Jurkat, Clone E6-1 (cell line): ENCODE measurements around the gene TOR4A. TPM values are rescaled to one million over a fixed set of nuclear protein-coding genes. Genes with fewer than 3 reads are reported as not detected.
A peak's percentile ranks its signal among the peaks of the same experiment; 100 is the strongest.

Source experiments
- DNase-seq: peaks from one replicate; pipeline ENCODE4 v3.0.0-alpha.2; 2011; ENCODE audit warnings: low read depth, low spot score
- H3K4me3 ChIP-seq: 2 replicates; pipeline ENCODE4 v1.5.1; 2011; ENCODE audit warnings: mild to moderate bottlenecking, low read length, control low read depth, moderate library complexity
- polyA plus RNA-seq: library from polyadenylated mRNA; unstranded; fragments of >200 nt; gene quantifications from one replicate; pipeline ENCODE4 v1.2.1, GENCODE V29; 2012; ENCODE audit warnings: missing spikeins; ENCODE audit not compliant: insufficient read length, insufficient read depth

The TOR4A gene
- not detected for polyA plus RNA-seq

DNA sequence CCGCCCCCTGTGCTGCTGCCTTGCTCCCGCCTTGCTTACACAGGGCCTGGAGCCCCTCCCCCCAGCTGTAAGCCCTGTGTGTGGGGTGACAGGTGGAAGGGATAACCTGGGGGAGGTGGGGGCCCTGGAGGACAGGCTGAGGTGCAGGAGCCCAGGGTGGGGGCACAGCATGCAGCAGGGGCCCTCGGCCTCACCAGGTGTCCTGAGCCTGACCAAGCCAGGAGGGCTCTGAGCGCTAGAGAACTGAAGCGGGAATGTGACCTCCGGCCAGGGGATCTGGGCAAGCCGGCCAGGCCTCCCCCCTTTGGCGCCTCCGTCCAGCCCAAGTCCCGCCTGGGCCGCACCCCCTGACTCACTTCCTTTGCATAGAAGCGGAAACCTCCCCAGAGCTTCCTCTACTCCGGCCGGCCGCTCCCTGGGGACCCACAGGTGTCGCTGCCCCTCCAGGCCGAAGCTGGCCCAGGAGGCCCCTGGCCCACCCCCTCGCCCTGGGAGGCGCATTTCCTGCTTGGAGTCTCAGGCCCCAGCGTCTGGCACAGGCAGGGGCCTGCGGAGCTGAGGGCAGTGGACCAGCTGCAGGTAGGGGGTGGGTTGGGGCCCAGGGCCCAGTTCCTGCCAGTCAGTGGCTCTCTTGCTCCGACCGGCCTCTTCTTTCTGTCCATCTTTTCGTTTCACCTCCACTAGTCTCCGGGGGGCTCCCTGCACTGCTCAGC, at the start of gene TOR4A:
TOR4A (plus strand) TSS at position 398 of the 713 bp plus-strand sequence. CDS start 964 bp downstream, outside the sequence.
- H3K4me3 ChIP-seq, result no peak within 1 kb of the TSS
- no peak for DNase-seq

GRCh38 chr9:137227853-137228505, 49.5 kb upstream of the TOR4A start:
- DNase-seq, result no peak
- no peak overlapping the region for H3K4me3 ChIP-seq

DNA sequence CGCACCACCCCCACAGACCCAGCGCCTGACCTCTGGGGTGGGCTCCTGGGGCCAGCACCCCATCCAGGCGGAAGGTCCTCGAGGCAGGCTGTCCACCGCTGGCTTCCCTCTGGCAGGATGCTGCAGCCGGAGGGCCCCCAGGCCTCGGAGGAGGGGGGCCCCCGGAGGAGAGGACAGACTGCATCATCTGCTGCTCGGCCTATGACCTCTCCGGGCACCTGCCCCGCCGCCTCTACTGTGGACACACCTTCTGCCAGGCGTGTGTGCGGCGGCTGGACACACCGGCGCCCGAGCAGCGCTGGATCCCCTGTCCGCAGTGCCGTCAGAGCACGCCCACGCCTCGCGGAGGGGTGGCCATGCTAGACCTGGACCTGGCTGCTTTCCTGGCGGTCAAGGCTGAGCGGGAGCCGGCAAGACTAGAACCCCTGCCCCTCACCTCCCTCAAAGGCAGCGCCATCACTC, 49.0 kb upstream of the TOR4A start:
- H3K4me3 ChIP-seq, result no peak overlapping the region

GRCh38 chr9:137228968-137229896, 48.3 kb upstream of the TOR4A start:
- no peak overlapping the region for H3K4me3 ChIP-seq
- no peak for DNase-seq

More for the DNA sequence above, 49.0 kb upstream of the TOR4A start:
- no peak for DNase-seq

GRCh38 chr9:137229903-137230704, 47.4 kb upstream of the TOR4A start:
- DNase-seq, result no peak
- H3K4me3 ChIP-seq, result no peak overlapping the region

DNA sequence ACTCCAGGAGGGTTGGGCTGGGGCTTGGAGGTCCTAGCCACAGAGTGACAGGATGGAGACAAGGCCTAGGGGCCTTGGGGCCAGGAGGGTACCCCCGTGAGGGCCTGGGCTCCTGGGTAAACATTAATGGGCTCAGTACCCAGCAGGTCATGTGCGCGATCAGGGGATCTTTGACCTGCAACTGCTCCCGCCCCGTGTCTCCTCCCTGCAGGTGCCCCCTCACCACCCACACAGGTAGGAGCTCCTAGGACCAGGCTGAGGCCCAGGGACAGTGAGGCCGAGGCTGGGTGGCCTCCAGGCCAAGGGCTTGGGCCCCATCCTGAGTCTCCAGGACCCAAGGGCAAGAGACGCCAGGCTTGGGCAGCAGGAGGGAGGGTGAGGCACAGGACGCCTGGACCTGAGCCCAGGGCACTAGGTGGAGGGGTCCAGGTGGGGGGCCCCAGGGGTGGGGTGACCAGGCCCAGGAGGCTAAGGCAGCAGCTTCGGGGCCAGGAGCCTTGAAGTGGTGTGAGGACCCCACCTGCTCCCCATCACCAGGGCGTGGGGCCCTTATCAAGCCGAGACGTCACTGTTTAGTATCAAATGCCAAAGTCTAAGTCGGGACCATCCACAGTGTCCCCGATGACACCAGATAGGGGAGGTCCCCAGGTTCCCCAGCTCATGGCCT, 46.7 kb upstream of the TOR4A start, which contains the start of gene SLC34A3:
SLC34A3 (plus strand) TSS at position 197 of the 667 bp plus-strand sequence. CDS start 802 bp downstream, outside the sequence.
- H3K4me3 ChIP-seq, result no peak within 1 kb of the TSS
- DNase-seq, result no peak

GRCh38 chr9:137231372-137232039, 46.0 kb upstream of the TOR4A start:
- H3K4me3 ChIP-seq, result no peak overlapping the region
- DNase-seq, result no peak

DNA sequence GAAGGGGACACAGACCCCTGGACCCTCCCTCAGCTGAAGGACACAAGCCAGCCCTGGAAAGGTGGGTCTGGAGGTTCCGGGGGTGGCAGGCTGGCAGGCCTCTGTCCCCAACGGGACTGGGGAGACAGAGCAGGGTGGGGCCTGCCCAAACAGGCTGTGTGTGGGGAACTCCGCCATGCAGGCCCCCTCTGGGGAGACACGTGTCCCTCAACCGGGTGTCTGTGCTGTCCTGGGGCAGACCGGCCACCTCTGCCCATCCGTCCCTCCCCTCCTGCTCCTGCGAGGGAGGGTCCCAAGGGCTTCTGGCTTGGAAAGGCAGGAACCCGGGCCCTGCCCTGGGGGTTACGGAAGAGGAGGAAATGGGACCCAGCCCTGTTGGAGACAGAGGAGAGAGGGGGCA, 45.4 kb upstream of the TOR4A start:
- H3K4me3 ChIP-seq, result no peak overlapping the region
- no peak for DNase-seq

DNA sequence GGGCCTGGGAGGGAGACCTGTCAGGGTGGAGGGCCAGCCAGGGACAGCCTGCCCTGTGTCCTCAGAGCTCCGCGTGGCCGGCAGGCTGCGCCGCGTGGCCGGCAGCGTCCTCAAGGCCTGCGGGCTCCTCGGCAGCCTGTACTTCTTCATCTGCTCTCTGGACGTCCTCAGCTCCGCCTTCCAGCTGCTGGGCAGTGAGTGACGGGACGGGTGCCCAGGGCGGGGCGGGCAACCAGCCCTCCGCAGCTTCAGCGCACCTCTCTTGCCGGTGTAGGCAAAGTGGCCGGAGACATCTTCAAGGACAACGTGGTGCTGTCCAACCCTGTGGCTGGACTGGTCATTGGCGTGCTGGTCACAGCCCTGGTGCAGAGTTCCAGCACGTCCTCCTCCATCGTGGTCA, 45.0 kb upstream of the TOR4A start:
- no peak for DNase-seq
- no peak overlapping the region for H3K4me3 ChIP-seq

GRCh38 chr9:137233143-137233980, 44.2 kb upstream of the TOR4A start:
- H3K4me3 ChIP-seq, result no peak overlapping the region
- no peak for DNase-seq

GRCh38 chr9:137234055-137234697, 43.4 kb upstream of the TOR4A start:
- H3K4me3 ChIP-seq, result no peak overlapping the region
- no peak for DNase-seq

GRCh38 chr9:137234758-137235423, 42.6 kb upstream of the TOR4A start:
- DNase-seq, result no peak
- H3K4me3 ChIP-seq, result no peak overlapping the region

- DNase-seq, result no peak
- no peak overlapping the region for H3K4me3 ChIP-seq
These were observed 41.9 kb upstream of the TOR4A start for GRCh38 chr9:137235424-137236237.

- 0 out of 2 replicates have a peak overlapping the region, but pooled peaks have one; percentile 9 for H3K4me3 ChIP-seq
- DNase-seq, result peak; percentile 76
These were observed 41.1 kb upstream of the TOR4A start for GRCh38 chr9:137236238-137236935.
